ENCODE measurements around the gene CDYL2. TPM values are rescaled to one million over a fixed set of nuclear protein-coding genes. Genes with fewer than 3 reads are reported as not detected.

CDYL2 gene
- total and polyA plus RNA-seq, 7 donors, result 0.23 to 2.2 (median 1.0) TPM

- Histone ChIP-seq H3K36me3 (ENCODE audit: insufficient read depth in 1 of 2, low read depth in 1 of 2) (no peaks in the 10 kb centered on the region), H3K27me3 (ENCODE audit: insufficient read depth in 3 of 3, low read length in 2 of 3) (no peaks in the 10 kb centered on the region), H3K4me3 (no peak overlapping the region), H3K9me3 (no peaks in the 10 kb centered on the region), H3K4me1 (no peaks in the 10 kb centered on the region), H3K27ac (no peak overlapping the region)
- ATAC-seq (no peak), DNase-seq (no peak)
- WGBS, 3 donors, result 86 to 89% (median 88%) methylated on average over 3 of the region's 3 CpGs
- intact Hi-C loops (cut with DNase I), result no loop called here
- TF ChIP-seq, protein P1, sequence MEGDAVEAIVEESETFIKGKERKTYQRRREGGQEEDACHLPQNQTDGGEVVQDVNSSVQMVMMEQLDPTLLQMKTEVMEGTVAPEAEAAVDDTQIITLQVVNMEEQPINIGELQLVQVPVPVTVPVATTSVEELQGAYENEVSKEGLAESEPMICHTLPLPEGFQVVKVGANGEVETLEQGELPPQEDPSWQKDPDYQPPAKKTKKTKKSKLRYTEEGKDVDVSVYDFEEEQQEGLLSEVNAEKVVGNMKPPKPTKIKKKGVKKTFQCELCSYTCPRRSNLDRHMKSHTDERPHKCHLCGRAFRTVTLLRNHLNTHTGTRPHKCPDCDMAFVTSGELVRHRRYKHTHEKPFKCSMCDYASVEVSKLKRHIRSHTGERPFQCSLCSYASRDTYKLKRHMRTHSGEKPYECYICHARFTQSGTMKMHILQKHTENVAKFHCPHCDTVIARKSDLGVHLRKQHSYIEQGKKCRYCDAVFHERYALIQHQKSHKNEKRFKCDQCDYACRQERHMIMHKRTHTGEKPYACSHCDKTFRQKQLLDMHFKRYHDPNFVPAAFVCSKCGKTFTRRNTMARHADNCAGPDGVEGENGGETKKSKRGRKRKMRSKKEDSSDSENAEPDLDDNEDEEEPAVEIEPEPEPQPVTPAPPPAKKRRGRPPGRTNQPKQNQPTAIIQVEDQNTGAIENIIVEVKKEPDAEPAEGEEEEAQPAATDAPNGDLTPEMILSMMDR (IDR thresholded peaks at IDR 0.05), result no peak
These were observed 188.0 kb downstream of the CDYL2 start for GRCh38 chr16:80616362-80616761.

GRCh38 chr16:80615735-80616134 is 188.7 kb downstream of the CDYL2 start:
- intact Hi-C loops (cut with DNase I), result no loop called here
- WGBS, 3 donors, result 41 to 64% (median 48%) methylated on average over 12 of the region's 12 CpGs
- no peak overlapping the region for H3K27ac ChIP-seq
- no peak for ATAC-seq
- TF ChIP-seq, protein P1 (IDR thresholded peaks at IDR 0.05), result no peak
- no peaks in the 10 kb centered on the region for H3K36me3 ChIP-seq (ENCODE audit: insufficient read depth in 1 of 2, low read depth in 1 of 2)
- no peaks in the 10 kb centered on the region for H3K27me3 ChIP-seq (ENCODE audit: insufficient read depth in 3 of 3, low read length in 2 of 3)
- DNase-seq, result no peak
- no peaks in the 10 kb centered on the region for H3K4me1 ChIP-seq
- H3K4me3 ChIP-seq, result no peak overlapping the region
- no peaks in the 10 kb centered on the region for H3K9me3 ChIP-seq

DNA sequence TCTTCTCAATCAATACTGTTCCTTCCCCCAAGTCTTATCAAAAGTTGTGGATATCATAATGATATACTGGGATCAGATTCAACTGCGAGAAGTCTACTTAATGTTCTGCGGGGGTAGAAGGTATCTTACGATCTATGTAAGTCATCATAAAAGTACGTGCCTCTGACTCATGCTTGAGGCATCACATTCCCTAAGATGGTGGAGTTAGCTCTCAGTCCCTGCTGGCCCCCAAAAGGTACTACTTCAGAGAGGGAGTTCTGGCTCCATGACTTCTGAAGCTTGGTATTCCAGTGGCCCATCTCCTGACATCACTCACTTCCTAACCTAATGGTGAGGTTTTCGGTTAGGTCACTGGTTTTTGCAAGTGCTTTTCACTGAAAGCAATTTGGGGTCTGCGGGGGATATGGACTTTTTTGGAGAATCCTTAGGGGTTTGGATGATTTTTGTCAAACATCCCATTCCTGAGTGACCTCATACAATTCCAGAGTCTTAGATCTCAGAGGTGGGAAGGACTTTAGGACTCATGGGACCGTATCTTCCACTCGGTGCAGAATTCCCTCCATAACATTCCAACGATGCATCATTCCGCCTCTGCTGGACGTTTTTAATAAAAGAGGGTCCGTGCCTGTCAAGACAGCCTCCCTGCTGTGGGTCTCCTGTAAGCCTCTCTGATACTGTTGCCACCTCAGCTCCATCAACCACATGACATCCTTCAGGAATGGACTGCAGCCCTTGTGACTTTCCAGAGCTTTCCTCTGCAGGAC is 189.3 kb downstream of the CDYL2 start:
- no peaks in the 10 kb centered on the region for H3K9me3 ChIP-seq
- H3K27ac ChIP-seq, result no peak overlapping the region
- DNase-seq (no peak), ATAC-seq (no peak)
- intact Hi-C loops (cut with DNase I), result no loop called here
- 77 to 81% (median 80%) methylated on average over 12 of the region's 12 CpGs for WGBS, 3 donors
- no peak overlapping the region for H3K4me3 ChIP-seq
- H3K4me1 ChIP-seq, result no peaks in the 10 kb centered on the region
- TF ChIP-seq, protein P1 (IDR thresholded peaks at IDR 0.05), result no peak
- H3K36me3 ChIP-seq (ENCODE audit: insufficient read depth in 1 of 2, low read depth in 1 of 2), result no peaks in the 10 kb centered on the region
- H3K27me3 ChIP-seq (ENCODE audit: insufficient read depth in 3 of 3, low read length in 2 of 3), result no peaks in the 10 kb centered on the region

DNA sequence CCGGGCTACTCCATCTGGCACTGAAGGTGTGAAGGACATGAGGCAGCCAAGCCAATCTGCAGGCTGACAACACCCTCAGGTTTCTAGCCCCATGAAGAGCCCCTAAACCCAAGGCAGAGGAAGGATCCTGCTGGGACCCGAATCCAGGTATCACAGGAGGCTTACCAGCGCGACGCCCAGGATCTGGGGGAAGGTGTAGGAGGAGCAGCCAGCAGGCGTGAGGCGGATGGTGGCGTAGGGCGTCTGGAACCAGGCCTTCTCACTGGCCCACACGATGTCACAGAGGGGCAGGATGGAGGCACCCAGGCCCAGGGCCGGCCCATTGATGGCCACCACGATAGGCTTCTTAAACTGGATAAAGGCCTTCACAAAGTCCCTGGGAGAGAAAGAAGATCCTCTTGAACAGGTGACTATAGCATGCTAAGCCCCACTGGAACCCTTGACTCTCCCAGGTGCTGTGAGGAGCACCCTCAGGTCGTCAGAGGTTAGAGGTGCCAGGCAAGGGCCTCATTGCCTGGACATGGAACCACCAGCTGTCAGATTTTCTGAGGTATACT is 191.9 kb downstream of the CDYL2 start:
- H3K9me3 ChIP-seq, result no peaks in the 10 kb centered on the region
- ATAC-seq, result no peak
- intact Hi-C loops (cut with DNase I), result no loop called here
- no peaks in the 10 kb centered on the region for H3K4me1 ChIP-seq
- no peak overlapping the region for H3K27ac ChIP-seq
- no peaks in the 10 kb centered on the region for H3K27me3 ChIP-seq (ENCODE audit: insufficient read depth in 3 of 3, low read length in 2 of 3)
- 92 to 95% (median 94%) methylated on average over 13 of the region's 13 CpGs for WGBS, 3 donors
- no peaks in the 10 kb centered on the region for H3K36me3 ChIP-seq (ENCODE audit: insufficient read depth in 1 of 2, low read depth in 1 of 2)
- H3K4me3 ChIP-seq, result no peak overlapping the region
- DNase-seq, result no peak
- TF ChIP-seq, protein P1 (IDR thresholded peaks at IDR 0.05), result no peak
